NCI-H1417 treated with DMSO at 0.1 percent for 48 hours (cell line): ENCODE measurements around the gene ZNF35.

Source experiments
- DNase-seq: peaks from one replicate; lab custom pipeline; 2025; lab: John Stamatoyannopoulos, UW

Gene ZNF35

DNA sequence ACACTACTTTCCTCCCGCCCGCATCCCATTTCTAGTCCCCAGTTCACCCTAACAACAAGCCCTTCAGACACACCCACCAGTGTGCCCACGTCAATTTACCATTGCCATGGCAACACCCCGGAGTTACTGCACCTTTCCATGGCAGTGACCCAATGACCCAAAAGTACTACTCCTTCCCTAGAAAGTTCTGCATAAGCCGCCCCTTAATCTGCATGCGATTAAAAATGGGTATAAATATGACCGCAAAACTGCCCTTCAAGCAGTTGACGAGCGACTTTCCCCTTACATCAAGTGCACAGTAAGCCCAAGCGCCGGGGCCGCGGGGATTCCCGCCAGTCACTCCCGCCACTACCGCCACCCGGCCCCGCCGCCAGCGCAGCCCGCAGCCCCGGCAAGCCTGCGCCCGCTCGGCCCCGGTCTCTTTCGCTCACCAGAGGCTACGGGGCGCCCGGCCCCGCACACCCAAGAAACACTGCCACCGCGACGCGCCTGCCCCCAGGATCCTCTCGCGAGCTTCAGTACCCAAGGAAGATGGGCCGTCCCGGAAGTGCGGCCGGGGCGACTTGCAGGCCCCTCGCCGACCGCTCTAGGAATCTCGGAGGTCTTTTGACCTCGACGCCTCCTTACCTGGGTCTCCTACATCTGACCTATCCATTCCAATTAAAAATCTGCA lies 36.7 kb downstream of the ZNF35 start:
- no peak for DNase-seq

DNA sequence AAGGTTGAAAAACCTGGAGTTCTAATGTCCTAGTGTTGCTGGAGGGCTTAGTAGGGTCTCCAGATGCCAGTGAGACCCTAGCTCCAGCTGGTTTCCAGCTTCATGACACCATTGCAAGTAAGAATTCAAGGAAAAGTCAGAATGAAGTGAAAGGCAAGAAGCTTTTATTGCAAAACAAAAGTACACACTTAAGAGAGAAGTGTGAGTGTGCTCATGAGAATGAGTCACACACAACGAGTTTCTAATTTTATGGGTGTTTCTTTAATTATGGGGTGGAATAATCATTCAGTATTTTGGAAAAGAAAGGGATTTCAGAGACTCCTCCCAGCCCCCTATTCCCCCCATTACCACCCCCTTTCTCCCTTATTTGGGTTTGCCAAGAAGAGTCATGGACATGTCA lies 39.4 kb downstream of the ZNF35 start:
- DNase-seq, result no peak
